Pulmonary artery endothelial cell (primary cell): Measurements from ENCODE around the gene RIF1. TPM values are rescaled to one million over a fixed set of nuclear protein-coding genes. Genes with fewer than 3 reads are reported as not detected.

ENCODE experiments used
- DNase-seq: peaks from one replicate; pipeline ENCODE4 v3.0.0-alpha.2; 2011; ENCODE audit warnings: low read depth, low spot score
- total RNA-seq: library from RNA; depleted of rRNA; stranded (reverse); fragments of >200 nt; gene quantifications from 2 replicates; pipeline ENCODE4 v1.2.3, GENCODE V29; 2014

RIF1 gene
- total RNA-seq, 1 donor from 2014 or later = 40.7 TPM

GRCh38 chr2:151522556-151522955 lies 112.9 kb downstream of the RIF1 start:
- DNase-seq = no peak

GRCh38 chr2:151523850-151524249 lies 114.1 kb downstream of the RIF1 start:
- DNase-seq = no peak

DNA sequence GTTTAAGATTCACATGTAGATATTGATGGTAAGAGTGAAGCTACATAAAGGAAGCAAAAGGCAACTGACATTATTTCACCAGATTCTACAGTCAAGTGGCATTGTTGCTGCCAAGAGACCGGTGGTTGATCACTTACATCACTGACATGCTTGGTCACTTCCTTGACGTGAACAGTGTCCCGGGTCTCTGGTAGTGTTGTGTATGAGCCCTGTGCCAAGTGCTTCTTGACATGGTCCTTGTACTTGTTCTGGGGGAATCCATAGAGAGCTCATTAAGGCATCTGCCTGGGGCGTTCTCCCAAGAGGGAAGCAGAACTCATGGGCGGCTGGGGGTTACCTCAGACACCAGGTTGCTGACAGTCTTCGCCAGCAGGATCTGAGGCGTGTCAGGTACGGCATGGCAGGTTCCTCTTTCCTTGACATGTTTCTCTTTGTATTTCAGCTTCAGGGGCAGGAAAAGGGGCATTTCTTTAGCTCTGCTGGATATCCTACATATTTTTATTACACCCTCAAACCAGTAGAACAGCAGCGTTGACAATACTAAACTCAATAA lies 116.2 kb downstream of the RIF1 start:
- no peak for DNase-seq

DNA sequence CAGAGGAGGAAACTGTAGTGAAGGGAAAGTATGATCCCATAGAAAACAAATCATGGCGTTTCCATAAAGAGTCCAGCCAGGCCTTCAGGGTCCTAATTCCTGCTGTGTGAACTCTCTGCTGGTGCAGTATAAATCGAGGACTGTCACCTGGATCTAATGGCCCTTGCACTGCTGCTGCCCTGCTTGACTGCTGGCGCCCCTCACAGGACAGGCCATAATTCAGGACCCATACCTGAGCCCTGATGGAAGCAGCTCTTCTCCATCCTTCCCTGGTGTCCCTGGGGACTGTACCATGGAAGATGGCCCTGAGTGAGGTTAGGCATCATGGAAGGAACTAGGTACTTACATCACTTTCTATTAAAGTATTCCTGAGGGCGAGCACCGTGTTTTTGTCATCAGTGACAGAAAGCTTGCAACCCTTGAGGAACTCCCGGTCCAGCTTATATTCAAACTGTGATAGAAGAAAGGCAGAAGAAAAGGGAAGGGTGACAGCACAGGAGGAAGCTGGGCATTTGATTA lies 116.9 kb downstream of the RIF1 start:
- DNase-seq = no peak

Other genes starting within 250 kb of the RIF1 start
- gene RBM43, start 148.0 kb upstream of the RIF1 start, total RNA-seq = 4.2 and 4.3 TPM in 2 replicates
- gene NMI, start 120.2 kb upstream of the RIF1 start, total RNA-seq = 16.4 and 23.6 TPM in 2 replicates
- gene TNFAIP6, start 52.3 kb upstream of the RIF1 start, total RNA-seq = not detected in 2 replicates